OCI-LY7 (cell line): ENCODE measurements around the gene ITGA7. TPM values are rescaled to one million over a fixed set of nuclear protein-coding genes. Genes with fewer than 3 reads are reported as not detected.

Source experiments
- BruUV-seq: library from RNA; stranded (reverse); fragments of 400-500 nt; replicated peaks from 2 replicates; lab custom pipeline; 2021; lab: Mats Ljungman, UMichigan
- CTCF ChIA-PET: fragments of 300-600 bp; sonication (Branson Sonifier 250); formaldehyde crosslinking; loops from one replicate; lab custom pipeline; 2022; ENCODE audit warnings: antibody characterized with exemption; ENCODE audit not compliant: unreplicated experiment; lab: Charles Lee
- POLR2A ChIA-PET: fragments of 300-600 bp; sonication (Branson Sonifier 250); formaldehyde crosslinking; loops from one replicate; lab custom pipeline; 2022; ENCODE audit warnings: antibody characterized with exemption; lab: Charles Lee
- DNase-seq: peaks from one replicate; pipeline ENCODE4 v3.0.0-alpha.2; 2015; ENCODE audit warnings: low spot score
- H2AFZ ChIP-seq: fragments of 200-600 bp; sonication (generic), shearing (Covaris generic); 2 replicates; pipeline ENCODE4 v1.6.1; 2014; ENCODE audit warnings: mild to moderate bottlenecking, antibody characterized with exemption, low read length, moderate library complexity
- H3K27ac ChIP-seq: fragments of 200-600 bp; sonication (generic); 2 replicates; pipeline ENCODE4 v1.5.1; 2014; ENCODE audit warnings: mixed run types, low read depth, mild to moderate bottlenecking, moderate library complexity, low read length, inconsistent platforms; ENCODE audit not compliant: poor library complexity, severe bottlenecking
- H3K36me3 ChIP-seq: fragments of 200-600 bp; sonication (generic); 2 replicates; pipeline ENCODE4 v1.6.1; 2014; ENCODE audit warnings: mild to moderate bottlenecking, antibody characterized with exemption, low read length, moderate library complexity, mixed read lengths; ENCODE audit not compliant: insufficient read depth
- H3K4me1 ChIP-seq: fragments of 200-600 bp; sonication (generic); 2 replicates; pipeline ENCODE4 v1.5.1; 2014; ENCODE audit warnings: mild to moderate bottlenecking, low read length; ENCODE audit not compliant: insufficient read depth, poor library complexity, severe bottlenecking
- H3K4me2 ChIP-seq: fragments of 200-600 bp; sonication (generic); 2 replicates; pipeline ENCODE4 v1.6.1; 2014; ENCODE audit warnings: mild to moderate bottlenecking, low read length
- H3K4me3 ChIP-seq: fragments of 200-600 bp; sonication (generic); 2 replicates; pipeline ENCODE4 v1.5.1; 2014; ENCODE audit warnings: mild to moderate bottlenecking, low read depth, low read length; ENCODE audit not compliant: poor library complexity, severe bottlenecking
- H3K79me2 ChIP-seq: fragments of 200-600 bp; sonication (generic); 2 replicates; pipeline ENCODE4 v1.6.1; 2016; ENCODE audit warnings: low read depth, mild to moderate bottlenecking, low read length, moderate library complexity, mixed read lengths; ENCODE audit not compliant: insufficient read depth
- H3K9me2 ChIP-seq: fragments of 200-600 bp; sonication (generic); 2 replicates; pipeline ENCODE4 v1.6.1; 2016; ENCODE audit warnings: mild to moderate bottlenecking, low read length, mixed read lengths; ENCODE audit not compliant: insufficient read depth
- H3K9me3 ChIP-seq: fragments of 200-600 bp; sonication (generic); 2 replicates; pipeline ENCODE4 v1.6.1; 2014; ENCODE audit warnings: mild to moderate bottlenecking, mixed run types, low read length, mixed read lengths
- H4K20me1 ChIP-seq: fragments of 200-600 bp; sonication (generic); 2 replicates; pipeline ENCODE4 v1.6.1; 2014; ENCODE audit warnings: mild to moderate bottlenecking, antibody characterized with exemption, low read length, moderate library complexity, mixed read lengths; ENCODE audit not compliant: insufficient read depth
- CTCF ChIP-seq: fragments of 200-600 bp; sonication (generic); conservative IDR thresholded peaks from 2 replicates; pipeline ENCODE4 v1.5.1; 2014; ENCODE audit warnings: mild to moderate bottlenecking, antibody characterized with exemption, low read length, moderate library complexity, mixed read lengths
- EZH2phosphoT487 ChIP-seq: fragments of 200-600 bp; sonication (generic); IDR thresholded peaks from 2 replicates; pipeline ENCODE4 v1.6.1; 2018; ENCODE audit warnings: low read depth, borderline replicate concordance, mild to moderate bottlenecking, mixed run types, antibody characterized with exemption, low read length, moderate library complexity, mixed read lengths
- intact Hi-C: fragments of 100-400 bp; cut with micrococcal nuclease; formaldehyde crosslinking; loops from one replicate; pipeline ENCODE4 v1.10.0; 2022; ENCODE audit not compliant: unreplicated experiment
- total RNA-seq, 2 experiments: library from RNA; depleted of rRNA in 1 of 2; stranded (reverse); fragments of >200 nt in 1 of 2; shearing (Covaris generic) in 1 of 2; gene quantifications; 2 replicates each; pipeline ENCODE4 v1.2.3, GENCODE V29; 2014 to 2022

ITGA7 gene
- total RNA-seq, 2 experiments from 2014 or later: 1.5 to 4.0 TPM

- H2AFZ ChIP-seq: no peak overlapping the region
- peaks cover 1% of the 10 kb centered on the region; the same call in 1 of the 2 replicates for H3K79me2 ChIP-seq
- POLR2A ChIA-PET: interaction anchor here (0.6 to 0.7 kb wide), 2 partner anchors 12 to 706 kb away, joined by 3 read pairs; no protein-coding TSS in a partner anchor
- CTCF ChIA-PET: no interaction called here
- no peak for DNase-seq
- H3K27ac ChIP-seq: no peak overlapping the region
- intact Hi-C loops: no loop called here
- H3K4me1 ChIP-seq: peaks cover 28% of the 10 kb centered on the region
- no TSS peak for BruUV-seq
- H3K36me3 ChIP-seq: no peaks in the 10 kb centered on the region
- no peaks in the 10 kb centered on the region for H4K20me1 ChIP-seq
- no peaks in the 10 kb centered on the region for H3K9me2 ChIP-seq
- no peak overlapping the region for H3K4me2 ChIP-seq
- TF ChIP-seq EZH2phosphoT487 (no peak), CTCF (no peak)
- no peaks in the 10 kb centered on the region for H3K9me3 ChIP-seq
- H3K4me3 ChIP-seq: no peak overlapping the region
These were observed 25.4 kb upstream of the ITGA7 start for GRCh38 chr12:55733021-55733555.

GRCh38 chr12:55732288-55732687, 24.6 kb upstream of the ITGA7 start:
- intact Hi-C loops: no loop called here
- POLR2A ChIA-PET: no interaction called here
- no peak for DNase-seq

More at GRCh38 chr12:55732288-55732687, 24.6 kb upstream of the ITGA7 start:
- H3K4me1 ChIP-seq: peaks cover 27% of the 10 kb centered on the region
- no peaks in the 10 kb centered on the region for H3K9me3 ChIP-seq
- no peak overlapping the region for H3K27ac ChIP-seq
- BruUV-seq: no TSS peak
- 0 out of 2 replicates have a peak, but pooled peaks cover under 1% of the 10 kb centered on the region for H3K36me3 ChIP-seq
- no peaks in the 10 kb centered on the region for H3K9me2 ChIP-seq
- H3K4me3 ChIP-seq: no peak overlapping the region
- H4K20me1 ChIP-seq: no peaks in the 10 kb centered on the region
- H3K4me2 ChIP-seq: no peak overlapping the region
- CTCF ChIA-PET: no interaction called here
- peaks cover 8% of the 10 kb centered on the region; the same call in 1 of the 2 replicates for H3K79me2 ChIP-seq
- TF ChIP-seq CTCF (no peak), EZH2phosphoT487 (no peak)
- no peak overlapping the region for H2AFZ ChIP-seq
